ENCODE data around the gene IL10RA.

The IL10RA gene

DNA sequence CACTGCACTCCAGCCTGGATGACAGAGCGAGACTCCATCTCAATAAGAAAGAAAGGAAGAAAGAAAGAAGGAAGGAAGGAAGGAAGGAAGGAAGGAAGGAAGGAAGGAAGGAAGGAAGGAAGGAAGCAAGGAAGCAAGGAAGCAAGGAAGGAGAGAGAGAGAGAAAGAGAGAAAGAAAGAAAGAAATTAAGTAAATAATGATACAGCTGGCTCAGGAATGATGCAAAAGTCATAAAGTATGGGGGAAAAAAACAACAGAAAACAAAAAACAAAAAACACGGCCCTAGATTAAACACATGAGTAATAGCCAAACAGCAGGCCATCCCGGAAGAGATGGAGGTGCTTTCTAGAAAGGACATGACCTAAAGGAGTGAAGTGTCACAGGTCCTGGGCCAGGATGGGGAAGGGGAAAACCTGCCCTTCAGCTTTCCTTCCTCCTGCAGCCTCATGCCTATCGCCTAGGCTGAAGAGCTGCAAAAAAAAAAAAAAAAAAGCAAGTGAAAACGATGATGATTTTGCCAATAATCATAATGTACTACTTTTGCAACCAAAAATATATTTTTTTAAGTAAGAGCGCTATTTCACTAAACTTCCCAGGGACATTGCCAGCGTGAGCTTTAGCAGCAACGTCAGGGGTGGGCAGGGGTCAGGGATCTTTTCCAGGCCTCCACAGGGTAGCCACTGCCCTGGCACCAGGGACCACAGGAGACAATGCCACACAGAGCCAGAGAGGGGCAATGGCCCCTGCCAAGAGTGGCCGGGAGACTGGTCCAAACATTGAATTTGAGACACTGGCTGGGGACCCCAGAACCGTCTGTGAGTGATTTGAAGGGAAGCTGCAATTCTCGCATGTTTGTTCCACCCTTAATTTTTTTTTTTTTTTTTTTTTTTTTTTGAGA is 62.5 kb downstream of the IL10RA start:
- DNase-seq = no peak

GRCh38 chr11:118049771-118050170 is 63.6 kb downstream of the IL10RA start:
- no peak for DNase-seq

DNA sequence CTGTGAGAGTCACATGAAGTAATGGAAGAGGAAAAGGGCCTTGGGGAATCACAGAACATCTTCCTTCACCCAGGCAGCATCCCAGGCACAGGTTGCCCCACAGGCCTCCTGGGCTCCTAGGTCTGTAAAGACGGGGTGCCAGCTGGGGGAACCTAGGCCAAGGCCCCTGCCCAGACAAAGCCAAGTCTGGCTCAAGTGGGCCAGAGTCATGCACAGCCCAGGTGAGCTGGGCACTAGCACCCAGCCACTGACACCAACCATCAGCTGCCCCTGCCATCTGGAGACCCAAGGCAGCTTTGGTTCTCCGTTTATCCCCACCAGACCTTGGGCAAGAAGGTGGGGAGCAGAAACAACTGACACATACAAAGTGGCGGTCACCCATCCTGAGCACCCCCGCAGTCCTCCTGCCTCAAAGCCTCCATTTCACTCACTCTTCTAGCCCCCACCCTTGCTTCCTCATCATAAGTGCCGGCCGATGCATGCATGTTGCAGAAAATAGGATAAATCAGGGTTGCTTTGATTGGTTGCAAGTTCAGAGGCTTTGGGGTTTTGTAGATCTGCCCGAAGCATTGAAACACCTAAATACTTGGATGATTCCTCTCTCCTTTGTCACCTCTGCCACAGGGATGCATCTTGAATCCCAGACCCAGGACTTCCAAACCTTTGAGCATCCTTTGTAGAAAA is 64.2 kb downstream of the IL10RA start:
- no peak for DNase-seq

Data from amniotic stem cell (primary cell).